ENCODE results near the gene SLC2A6.
A peak's percentile ranks its signal among the peaks of the same experiment; 100 is the strongest.

The SLC2A6 gene, protein sequence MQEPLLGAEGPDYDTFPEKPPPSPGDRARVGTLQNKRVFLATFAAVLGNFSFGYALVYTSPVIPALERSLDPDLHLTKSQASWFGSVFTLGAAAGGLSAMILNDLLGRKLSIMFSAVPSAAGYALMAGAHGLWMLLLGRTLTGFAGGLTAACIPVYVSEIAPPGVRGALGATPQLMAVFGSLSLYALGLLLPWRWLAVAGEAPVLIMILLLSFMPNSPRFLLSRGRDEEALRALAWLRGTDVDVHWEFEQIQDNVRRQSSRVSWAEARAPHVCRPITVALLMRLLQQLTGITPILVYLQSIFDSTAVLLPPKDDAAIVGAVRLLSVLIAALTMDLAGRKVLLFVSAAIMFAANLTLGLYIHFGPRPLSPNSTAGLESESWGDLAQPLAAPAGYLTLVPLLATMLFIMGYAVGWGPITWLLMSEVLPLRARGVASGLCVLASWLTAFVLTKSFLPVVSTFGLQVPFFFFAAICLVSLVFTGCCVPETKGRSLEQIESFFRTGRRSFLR

DNA sequence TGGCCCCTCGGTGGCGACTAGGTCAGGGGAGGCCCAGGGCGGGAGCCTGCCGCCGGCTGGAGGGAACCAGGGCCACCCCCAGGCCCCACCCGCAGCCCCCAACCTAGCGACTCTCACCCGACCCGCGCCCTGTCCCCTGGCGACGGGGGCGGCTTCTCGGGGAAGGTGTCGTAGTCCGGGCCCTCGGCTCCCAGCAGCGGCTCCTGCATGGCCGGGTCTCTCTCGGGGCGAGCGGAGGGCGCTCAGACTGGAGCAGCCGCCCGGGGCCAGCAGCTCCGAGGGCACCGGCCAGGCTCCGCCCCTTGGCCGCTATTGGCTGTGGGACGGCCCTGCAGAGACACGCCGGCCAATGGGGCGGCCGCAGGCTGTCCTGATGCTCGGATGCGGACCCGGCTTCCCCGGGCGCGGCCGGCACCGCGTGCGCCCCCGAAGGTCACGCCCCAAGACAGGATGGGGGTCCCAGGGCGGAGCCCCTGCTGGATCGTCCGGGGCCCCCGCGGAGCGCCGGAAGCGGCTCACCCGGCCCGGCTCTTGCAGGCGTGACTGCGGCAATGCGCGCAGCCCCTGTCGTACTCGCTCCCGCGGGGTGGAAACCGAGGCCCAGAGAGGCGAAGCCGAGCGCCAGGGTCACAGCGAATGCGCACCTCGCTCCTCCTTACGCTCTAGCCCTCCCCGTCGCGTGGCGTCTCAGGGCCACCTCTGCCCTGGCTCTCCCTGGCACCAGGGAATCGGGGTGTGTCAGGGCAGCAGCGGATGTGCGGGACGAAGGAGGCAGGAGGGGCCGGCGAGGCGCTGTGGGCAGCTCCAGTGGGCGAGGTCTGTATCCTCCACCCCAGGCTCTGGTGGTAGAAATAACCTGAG, at the start of gene SLC2A6:
SLC2A6 (minus strand) TSS at position 249 of the 861 bp plus-strand sequence; CDS start at position 209, 40 bp downstream.
- DNase-seq (ENCODE audit: low read depth in 2 of 2) = peak; percentile 73 to 76

DNA sequence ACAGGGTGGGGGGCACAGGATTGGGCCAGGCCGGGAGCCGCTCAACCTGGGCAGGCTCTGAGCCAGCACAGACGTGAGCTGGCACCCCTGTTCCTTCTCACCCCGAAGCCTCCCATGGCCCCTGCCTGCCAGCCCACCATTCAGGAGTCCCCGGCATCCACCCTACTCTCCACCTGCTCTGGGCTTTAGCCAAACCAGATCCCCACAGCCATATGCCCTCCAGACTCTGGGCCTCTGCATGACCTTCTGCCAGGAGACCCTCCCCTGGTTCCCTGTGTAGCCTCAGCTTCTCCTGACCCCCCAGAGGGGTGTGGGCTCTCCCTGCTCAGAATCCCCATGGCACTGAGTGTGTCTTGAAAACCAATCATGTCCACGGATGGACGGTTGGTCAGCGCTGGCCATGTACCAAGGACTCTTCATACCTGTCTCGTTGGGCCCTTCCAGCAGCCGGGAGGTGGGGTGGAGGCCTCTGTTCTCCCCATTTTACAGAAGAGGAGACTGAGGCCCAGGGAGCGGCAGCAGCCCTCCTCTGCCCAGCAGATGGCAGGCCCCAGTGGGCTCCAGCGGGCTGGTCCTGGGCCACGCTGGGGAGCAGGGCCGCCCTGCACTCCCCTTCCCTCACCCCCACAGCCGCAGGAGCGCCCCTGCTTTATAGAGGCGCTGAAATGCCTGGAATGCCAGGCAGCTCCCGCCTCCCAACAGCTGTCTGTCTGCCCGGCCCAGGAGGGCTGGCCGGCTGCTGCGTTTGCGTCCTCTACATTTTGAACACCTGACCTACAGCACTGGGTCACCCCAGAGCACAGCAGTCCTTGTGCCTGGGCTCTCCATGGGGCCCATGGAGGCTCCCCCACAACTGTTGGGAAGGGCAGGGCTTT, 49.3 kb upstream of the SLC2A6 start:
- no peak for DNase-seq (ENCODE audit: low read depth in 2 of 2)

DNA sequence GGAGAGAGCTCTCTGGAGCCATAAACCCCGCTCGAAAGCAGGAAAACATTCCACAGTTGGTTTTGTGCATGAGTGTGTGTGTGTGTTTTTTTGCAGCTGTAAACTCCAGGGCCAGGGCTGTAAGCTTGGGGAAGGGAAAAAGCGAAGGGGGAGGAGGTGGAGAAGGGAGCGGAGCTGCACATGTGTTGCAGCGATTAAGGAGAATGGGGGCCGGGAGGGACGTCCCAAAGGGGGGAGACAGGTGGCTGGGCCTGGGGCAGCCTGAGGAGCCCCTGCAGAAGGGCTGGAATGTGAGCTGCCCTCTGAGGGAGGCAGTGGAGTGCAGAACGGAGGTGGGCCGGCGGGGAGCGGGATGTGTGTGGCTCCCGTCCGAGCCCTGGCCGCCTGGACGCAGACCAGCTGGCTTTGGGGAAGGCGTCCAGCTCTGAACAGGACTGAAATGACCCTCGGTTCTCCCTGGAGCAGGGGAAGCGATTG, 48.6 kb upstream of the SLC2A6 start:
- DNase-seq (ENCODE audit: low read depth in 2 of 2) = no peak

DNA sequence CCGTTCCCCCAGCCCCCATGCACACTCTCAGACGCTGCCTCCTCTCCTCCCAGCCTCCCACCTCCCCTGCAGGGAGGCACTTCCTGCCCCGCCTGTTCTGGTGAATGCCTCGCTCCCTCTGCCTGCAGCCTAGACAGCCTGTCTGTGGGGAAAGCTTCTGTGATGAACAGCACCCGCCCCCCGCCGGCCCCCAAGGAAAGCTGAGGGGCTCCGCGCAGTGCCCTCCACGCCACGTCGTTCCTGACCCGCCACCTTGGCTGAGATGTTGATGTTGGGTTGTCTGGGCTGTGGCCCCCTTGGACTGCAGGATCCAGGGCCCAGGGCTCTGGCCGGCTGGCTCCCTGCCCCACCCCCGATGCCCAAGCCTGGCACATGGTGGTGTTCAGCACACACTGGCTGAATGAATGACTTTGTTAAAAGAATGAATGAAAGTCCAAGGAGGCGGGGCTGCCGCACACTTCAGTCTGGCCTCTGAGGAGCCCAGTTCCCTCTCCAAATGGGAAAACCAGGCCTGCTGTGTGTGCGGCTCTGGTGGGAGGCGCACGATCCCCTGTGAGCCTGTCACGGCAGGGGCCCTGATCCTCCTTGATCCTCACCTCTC, 47.9 kb upstream of the SLC2A6 start:
- no peak for DNase-seq (ENCODE audit: low read depth in 2 of 2)

GRCh38 chr9:133525677-133526076, 46.8 kb upstream of the SLC2A6 start:
- no peak for DNase-seq (ENCODE audit: low read depth in 2 of 2)

GRCh38 chr9:133524679-133525228, 45.9 kb upstream of the SLC2A6 start, which contains the start of gene MYMK:
MYMK (minus strand) TSS chr9:133524959; CDS start chr9:133524844, 115 bp downstream.
- DNase-seq (ENCODE audit: low read depth in 2 of 2) = no peak

DNA sequence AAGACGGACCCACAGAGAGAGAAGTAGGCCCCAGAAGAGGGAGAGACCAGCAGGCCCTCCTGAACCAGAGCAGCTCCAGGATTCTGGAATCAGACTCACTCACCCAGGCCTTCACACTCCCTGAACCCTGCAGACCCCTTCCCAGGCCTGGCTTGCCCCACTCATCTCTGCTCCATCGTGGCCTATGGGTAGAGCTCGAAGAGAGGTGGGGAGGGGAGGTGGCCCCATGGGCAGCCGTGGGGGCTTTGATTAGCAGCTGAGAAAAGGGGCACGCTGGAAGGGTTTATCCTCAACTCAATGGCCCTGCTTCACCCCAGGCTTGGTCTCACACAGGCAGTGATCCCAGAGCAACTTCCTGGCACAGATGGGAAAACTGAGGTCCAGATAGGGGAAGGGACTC, 45.2 kb upstream of the SLC2A6 start:
- DNase-seq (ENCODE audit: low read depth in 2 of 2) = no peak

DNA sequence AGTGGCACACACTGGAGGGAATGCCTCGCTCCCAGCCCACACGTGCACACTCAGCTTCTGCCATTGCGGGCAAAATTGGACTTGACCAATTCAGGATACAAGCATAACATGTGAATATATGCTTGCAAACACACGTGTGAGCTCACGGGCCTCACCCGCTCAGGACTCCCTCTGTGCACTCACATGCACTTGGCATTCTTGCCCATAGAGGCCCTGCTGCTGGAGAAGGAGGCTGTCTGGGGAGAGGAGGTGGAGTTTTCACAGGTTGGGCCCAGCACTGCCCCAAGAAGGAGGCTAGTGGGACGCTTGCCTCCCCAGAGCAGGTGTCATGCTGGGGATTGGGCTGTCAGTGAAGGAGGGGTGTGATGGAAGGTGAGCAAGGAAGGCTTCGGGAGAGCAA, 44.2 kb upstream of the SLC2A6 start:
- no peak for DNase-seq (ENCODE audit: low read depth in 2 of 2)

- no peak for DNase-seq (ENCODE audit: low read depth in 2 of 2)
Measured at GRCh38 chr9:133522073-133522910, 43.4 kb upstream of the SLC2A6 start.

DNA sequence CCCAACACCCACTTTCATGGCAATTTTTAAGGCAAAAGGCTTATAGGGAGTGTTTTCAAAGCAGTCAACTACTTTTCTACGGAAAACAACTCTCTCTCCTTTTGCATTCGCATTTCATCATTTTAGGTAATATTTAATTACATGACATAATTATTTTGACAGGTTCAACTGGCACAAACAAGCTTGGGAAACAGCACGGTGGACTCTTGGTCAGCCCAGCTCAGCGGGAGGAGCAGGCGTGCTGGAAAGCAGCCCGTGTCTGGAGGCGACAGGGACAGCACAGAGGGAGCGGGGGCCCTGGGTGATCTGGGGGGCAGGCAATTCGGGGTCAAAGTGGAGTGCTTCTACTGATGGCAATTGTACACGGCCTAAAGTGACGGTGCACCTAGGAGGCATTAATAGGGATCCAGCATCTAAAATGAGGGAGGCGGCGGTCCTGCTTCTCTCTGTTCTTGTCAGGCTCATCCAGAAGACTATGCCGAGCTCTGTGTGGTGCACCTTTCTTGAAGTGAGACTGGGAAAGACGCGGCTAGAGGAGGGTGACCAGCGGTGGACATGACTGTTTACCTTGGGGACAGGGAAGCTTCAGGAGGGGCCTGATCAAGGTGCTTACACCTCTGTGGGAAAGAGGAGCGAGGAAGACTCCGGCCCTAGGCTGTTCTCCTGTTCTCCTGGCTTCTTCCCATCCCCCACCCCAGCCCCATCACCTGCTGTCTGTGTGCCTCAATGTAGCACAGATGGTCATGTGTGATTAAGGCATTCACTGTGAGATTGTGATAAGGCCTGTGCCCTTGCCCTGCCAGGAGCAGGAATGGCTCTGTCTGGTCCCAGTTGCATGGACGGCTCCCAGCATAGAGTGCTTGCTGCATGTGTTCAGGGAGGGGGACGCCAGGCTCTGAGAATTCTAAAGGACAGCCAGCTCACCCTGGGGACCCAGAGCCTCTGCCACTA, 42.5 kb upstream of the SLC2A6 start:
- DNase-seq (ENCODE audit: low read depth in 2 of 2) = no peak

DNA sequence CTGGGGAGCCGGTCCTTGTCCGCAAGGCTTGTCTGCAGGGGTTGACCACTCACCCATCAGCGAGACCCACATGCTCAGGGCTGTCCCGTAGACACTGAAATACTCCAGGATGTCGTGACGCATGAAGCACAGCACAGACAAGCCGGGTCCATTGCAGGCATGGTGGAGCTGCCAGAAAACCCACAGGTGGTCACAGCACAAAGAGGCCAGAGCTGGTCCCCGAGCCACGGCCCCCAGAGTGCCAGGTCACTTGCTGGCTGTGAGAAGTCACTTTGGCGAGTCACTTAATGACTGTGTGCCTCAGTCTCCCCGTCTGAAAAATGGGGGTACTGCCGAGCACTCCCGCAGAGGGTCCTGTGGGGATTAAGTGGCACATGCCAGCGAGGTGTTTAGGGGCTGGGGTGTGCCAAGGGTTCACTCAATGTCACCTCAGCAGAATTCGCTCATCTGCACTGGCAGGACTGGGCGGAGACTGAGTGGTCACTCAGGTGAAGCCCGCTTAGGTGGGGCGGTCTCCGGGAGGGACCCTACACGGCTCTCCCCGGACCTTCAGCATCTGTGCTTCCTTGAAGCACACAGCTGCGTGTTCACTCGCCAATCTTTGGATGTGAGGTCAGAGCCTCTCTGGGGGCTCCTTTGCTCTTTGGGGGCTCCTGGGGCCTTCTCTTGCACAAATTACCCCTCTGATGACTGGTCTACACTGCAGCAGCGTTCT, 41.4 kb upstream of the SLC2A6 start:
- DNase-seq (ENCODE audit: low read depth in 2 of 2) = no peak

DNA sequence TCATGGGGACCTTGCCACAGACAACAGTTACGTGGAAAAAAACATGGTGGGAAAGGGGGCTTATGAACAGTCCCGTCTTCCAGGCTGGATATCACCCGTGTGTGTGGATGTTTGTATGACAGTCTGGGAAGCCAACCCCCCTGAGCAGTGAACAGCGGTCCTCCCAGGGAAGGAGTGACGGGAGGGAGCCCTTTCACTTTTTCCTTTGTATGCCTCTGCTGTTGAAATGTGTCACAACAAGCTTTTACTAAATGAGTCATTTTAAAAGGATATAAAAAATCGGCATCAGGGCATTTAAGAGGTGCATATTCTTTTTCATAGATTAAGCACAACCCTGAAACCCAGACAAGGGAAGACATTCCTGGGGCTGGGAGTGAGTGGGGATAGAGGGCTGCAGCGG, 40.8 kb upstream of the SLC2A6 start:
- DNase-seq (ENCODE audit: low read depth in 2 of 2) = no peak

- DNase-seq (ENCODE audit: low read depth in 2 of 2) = no peak
Measured at GRCh38 chr9:133518706-133519449, 40.0 kb upstream of the SLC2A6 start.

DNA sequence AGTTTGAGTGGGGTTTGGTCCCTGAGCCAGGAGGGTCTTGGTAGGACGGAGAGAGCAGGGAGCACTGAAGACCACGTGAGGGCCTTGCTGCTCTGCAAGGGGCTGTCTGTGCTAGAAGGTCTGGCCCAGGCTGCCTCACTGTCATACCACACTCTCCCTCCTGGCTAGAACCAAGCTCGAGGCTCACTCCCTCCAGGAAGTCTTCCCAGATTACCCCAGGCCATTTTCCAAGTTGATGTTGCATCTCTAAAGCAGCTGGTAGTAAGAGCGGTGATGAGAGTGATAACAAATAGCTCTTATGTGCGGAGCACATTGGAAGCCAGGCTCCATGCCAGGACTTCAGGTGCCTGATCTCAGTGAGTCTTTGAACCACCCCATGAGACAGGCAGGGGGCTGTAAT, 39.3 kb upstream of the SLC2A6 start:
- DNase-seq (ENCODE audit: low read depth in 2 of 2) = no peak

GRCh38 chr9:133517711-133518110, 38.8 kb upstream of the SLC2A6 start:
- DNase-seq (ENCODE audit: low read depth in 2 of 2) = no peak

- no peak for DNase-seq (ENCODE audit: low read depth in 2 of 2)
Measured at GRCh38 chr9:133516961-133517350, 38.1 kb upstream of the SLC2A6 start.

GRCh38 chr9:133516256-133516960, 37.5 kb upstream of the SLC2A6 start:
- no peak for DNase-seq (ENCODE audit: low read depth in 2 of 2)
